Upper lobe of left lung (tissue), 6 donors: ENCODE measurements around the gene LIN28A. TPM values are rescaled to one million over a fixed set of nuclear protein-coding genes. Genes with fewer than 3 reads are reported as not detected.
A peak's percentile ranks its signal among the peaks of the same experiment; 100 is the strongest.
"Not testable (repeated sequence)": the region's sequence is repeated elsewhere in the genome, so short reads cannot be mapped to it uniquely, and the experiment has no call there.

Experiments used
- ATAC-seq, 2 donors: fragments of 200-7000 bp; cut with Tn5 transposase; one replicate each; pipeline ENCODE4 v1.9.1; 2022; ENCODE audit warnings: mild to moderate bottlenecking in 2 of 2, moderate library complexity in 2 of 2; ENCODE audit not compliant: low FRiP score in 2 of 2
- DNase-seq, 2 donors: peaks; one replicate each; pipeline ENCODE4 v3.0.0-alpha.2; 2019 to 2020
- H3K27ac ChIP-seq, 4 donors: fragments of 200-600 bp; sonication (generic); one replicate each; pipeline ENCODE4 v1.5.1; 2016 to 2019
- H3K27me3 ChIP-seq, 4 donors: fragments of 200-600 bp; sonication (generic); one replicate each; pipeline ENCODE4 v1.5.1; 2017 to 2019
- H3K36me3 ChIP-seq, 4 donors: fragments of 200-600 bp; sonication (generic); one replicate each; pipeline ENCODE4 v1.5.1; 2016 to 2019
- H3K4me1 ChIP-seq, 4 donors: fragments of 200-600 bp; sonication (generic); one replicate each; pipeline ENCODE4 v1.5.1; 2018 to 2019
- H3K4me3 ChIP-seq, 4 donors: fragments of 200-600 bp; sonication (generic); one replicate each; pipeline ENCODE4 v1.5.1; 2017 to 2019; ENCODE audit warnings: mild to moderate bottlenecking in 2 of 4, moderate library complexity in 1 of 4
- H3K9me3 ChIP-seq, 4 donors: fragments of 200-600 bp; sonication (generic); one replicate each; pipeline ENCODE4 v1.5.1; 2018 to 2019
- CTCF ChIP-seq, 6 experiments: fragments of 450-650 bp in 4 of 6; fragments of 200-600 bp in 2 of 6; sonication (generic) in 2 of 6; IDR thresholded peaks; one replicate each; pipeline ENCODE4 v1.5.1; 2016 to 2019; ENCODE audit warnings: antibody characterized with exemption in 6 of 6
- EP300 ChIP-seq, 4 donors: sonication (generic); formaldehyde crosslinking; IDR thresholded peaks; one replicate each; pipeline ENCODE4 v1.5.1; 2017; ENCODE audit warnings: antibody characterized with exemption in 4 of 4, control low read depth in 2 of 4
- POLR2A ChIP-seq, 4 donors: fragments of 450-650 bp; IDR thresholded peaks; one replicate each; pipeline ENCODE4 v1.5.1; 2016 to 2017; ENCODE audit warnings: antibody characterized with exemption in 4 of 4, mild to moderate bottlenecking in 2 of 4
- POLR2AphosphoS5 ChIP-seq, 2 donors: sonication (generic); formaldehyde crosslinking; IDR thresholded peaks; one replicate each; pipeline ENCODE4 v1.5.1; 2017; ENCODE audit warnings: antibody characterized with exemption in 2 of 2
- WGBS, 2 donors: methylation state at CpG; one replicate each; pipeline ENCODE4 v1.1.5; 2017 to 2018; 5-methylcytosine and 5-hydroxymethylcytosine counted together
- total RNA-seq, 6 donors: library from RNA; depleted of rRNA in 4 of 6; stranded (reverse); fragments of >200 nt in 4 of 6; gene quantifications; one replicate each; pipeline versions ENCODE4 v1.1.0 to v1.2.1, GENCODE V29; 2016 to 2021
- donor health status: DM: no; HTN: no; CAD: no; lungs with moderate emphysema.
- donor health status: DM: no; HTN: yes; CAD: no; lungs with severe emphysema.

Gene LIN28A
- total RNA-seq, 6 donors from 2014 or later = 1.2 to 1.4 TPM; not detected in 4

GRCh38 chr1:26375081-26375480, 35.5 kb upstream of the LIN28A start:
- 45 to 54% methylated on average over 6 of the region's 6 CpGs for WGBS, 2 donors
- DNase-seq (no peak), ATAC-seq (no peak)
- TF ChIP-seq CTCF (IDR thresholded peaks at IDR 0.05) (no peak), EP300 (IDR thresholded peaks at IDR 0.05) (no peak), POLR2A (IDR thresholded peaks at IDR 0.05) (no peak), POLR2AphosphoS5 (IDR thresholded peaks at IDR 0.05) (no peak)
- H3K36me3 ChIP-seq = no peaks in the 10 kb centered on the region
- no peaks in the 10 kb centered on the region for H3K27me3 ChIP-seq
- no peaks in the 10 kb centered on the region for H3K9me3 ChIP-seq
- no peak overlapping the region for H3K4me3 ChIP-seq
- H3K27ac ChIP-seq = no peak overlapping the region
- peaks cover 0 to 4% (median 0%) of the 10 kb centered on the region in 4 donors for H3K4me1 ChIP-seq

- H3K9me3 ChIP-seq = no peaks in the 10 kb centered on the region
- TF ChIP-seq POLR2AphosphoS5 (IDR thresholded peaks at IDR 0.05) (no peak), EP300 (IDR thresholded peaks at IDR 0.05) (no peak), CTCF (IDR thresholded peaks at IDR 0.05) (no peak), POLR2A (IDR thresholded peaks at IDR 0.05) (no peak)
- DNase-seq (no peak), ATAC-seq (no peak)
- H3K4me3 ChIP-seq = no peak overlapping the region
- no peak overlapping the region for H3K27ac ChIP-seq
- H3K4me1 ChIP-seq = peaks cover 0 to 4% (median 0%) of the 10 kb centered on the region in 4 donors
- no peaks in the 10 kb centered on the region for H3K27me3 ChIP-seq
- no peaks in the 10 kb centered on the region for H3K36me3 ChIP-seq
- WGBS, 2 donors = 94% methylated on average over 4 of the region's 4 CpGs
These were observed 34.6 kb upstream of the LIN28A start for GRCh38 chr1:26376050-26376449.

- no peaks in the 10 kb centered on the region for H3K36me3 ChIP-seq
- WGBS, 2 donors = 28 to 49% methylated on average over 4 to 5 of the region's 5 CpGs
- H3K27ac ChIP-seq = no peak overlapping the region
- H3K9me3 ChIP-seq = no peaks in the 10 kb centered on the region
- no peaks in the 10 kb centered on the region for H3K27me3 ChIP-seq
- TF ChIP-seq CTCF (IDR thresholded peaks at IDR 0.05) = no peak
- TF ChIP-seq POLR2AphosphoS5 (IDR thresholded peaks at IDR 0.05) = peak in 1 of 2 donors; percentile 31
- TF ChIP-seq POLR2A (IDR thresholded peaks at IDR 0.05) = no peak
- ATAC-seq (peak; percentile 84 to 90), DNase-seq (peak in 1 of 2 donors; percentile 52)
- H3K4me1 ChIP-seq = peaks cover 0 to 4% (median 0%) of the 10 kb centered on the region in 4 donors
- H3K4me3 ChIP-seq = no peak overlapping the region
These were observed 32.3 kb upstream of the LIN28A start for GRCh38 chr1:26378088-26378878.

- Histone ChIP-seq H3K36me3 (no peaks in the 10 kb centered on the region), H3K9me3 (no peaks in the 10 kb centered on the region), H3K27ac (no peak overlapping the region), H3K4me3 (no peak overlapping the region), H3K4me1 (peaks cover 0 to 4% (median 0%) of the 10 kb centered on the region in 4 donors), H3K27me3 (no peaks in the 10 kb centered on the region)
- DNase-seq (no peak), ATAC-seq (no peak)
- WGBS, 2 donors = 94 to 95% methylated on average over 3 of the region's 3 CpGs
- TF ChIP-seq POLR2AphosphoS5 (IDR thresholded peaks at IDR 0.05) = no peak
- TF ChIP-seq EP300 (IDR thresholded peaks at IDR 0.05) = no peak
- TF ChIP-seq POLR2A (IDR thresholded peaks at IDR 0.05) = no peak
- no peak for TF ChIP-seq CTCF (IDR thresholded peaks at IDR 0.05)
These were observed 31.8 kb upstream of the LIN28A start for GRCh38 chr1:26378879-26379251.

GRCh38 chr1:26384076-26384475, 26.5 kb upstream of the LIN28A start:
- no peaks in the 10 kb centered on the region for H3K9me3 ChIP-seq

GRCh38 chr1:26385063-26385462, 25.6 kb upstream of the LIN28A start:
- DNase-seq, H3K4me1 ChIP-seq, ATAC-seq, H3K27ac ChIP-seq, H3K27me3 ChIP-seq, H3K9me3 ChIP-seq, H3K4me3 ChIP-seq, H3K36me3 ChIP-seq: not testable (repeated sequence)
- WGBS, 2 donors = 86 to 91% methylated on average over 3 of the region's 3 CpGs

More at GRCh38 chr1:26384076-26384475, 26.5 kb upstream of the LIN28A start:
- TF ChIP-seq POLR2A (IDR thresholded peaks at IDR 0.05) (no peak), CTCF (IDR thresholded peaks at IDR 0.05) (no peak), EP300 (IDR thresholded peaks at IDR 0.05) (no peak), POLR2AphosphoS5 (IDR thresholded peaks at IDR 0.05) (no peak)
- 69 to 82% methylated on average over 3 of the region's 3 CpGs for WGBS, 2 donors
- no peak overlapping the region for H3K4me3 ChIP-seq
- DNase-seq (no peak), ATAC-seq (no peak)
- no peaks in the 10 kb centered on the region for H3K36me3 ChIP-seq
- H3K4me1 ChIP-seq = no peaks in the 10 kb centered on the region
- no peak overlapping the region for H3K27ac ChIP-seq
- no peaks in the 10 kb centered on the region for H3K27me3 ChIP-seq
